ENCODE measurements around the gene AGPAT2.
A peak's percentile ranks its signal among the peaks of the same experiment; 100 is the strongest.

Gene AGPAT2

GRCh38 chr9:136686794-136687711 lies at the start of gene AGPAT2:
Gene AGPAT2, minus strand, starts transcription at chr9:136687457. Its CDS starts 100 bp downstream, at chr9:136687357.
- peak within 1 kb of the TSS; percentile 61 for H3K4me3 ChIP-seq (ENCODE audit: low read length)
- no peak for TF ChIP-seq CTCF (conservative IDR thresholded peaks at IDR 0.05; ENCODE audit: low read depth, low read length)
- DNase-seq (ENCODE audit: low read depth): no peak

GRCh38 chr9:136735812-136736480 lies 48.7 kb upstream of the AGPAT2 start:
- TF ChIP-seq CTCF (conservative IDR thresholded peaks at IDR 0.05; ENCODE audit: low read depth, low read length): no peak
- no peak for DNase-seq (ENCODE audit: low read depth)

GRCh38 chr9:136734837-136735496 lies 47.7 kb upstream of the AGPAT2 start:
- DNase-seq (ENCODE audit: low read depth): no peak
- H3K4me3 ChIP-seq (ENCODE audit: low read length): no peak overlapping the region
- no peak for TF ChIP-seq CTCF (conservative IDR thresholded peaks at IDR 0.05; ENCODE audit: low read depth, low read length)

More at GRCh38 chr9:136735812-136736480, 48.7 kb upstream of the AGPAT2 start:
- no peak overlapping the region for H3K4me3 ChIP-seq (ENCODE audit: low read length)

GRCh38 chr9:136733611-136734010 lies 46.4 kb upstream of the AGPAT2 start:
- no peak for TF ChIP-seq CTCF (conservative IDR thresholded peaks at IDR 0.05; ENCODE audit: low read depth, low read length)
- H3K4me3 ChIP-seq (ENCODE audit: low read length): no peak overlapping the region
- no peak for DNase-seq (ENCODE audit: low read depth)

- TF ChIP-seq CTCF (conservative IDR thresholded peaks at IDR 0.05; ENCODE audit: low read depth, low read length): no peak
- H3K4me3 ChIP-seq (ENCODE audit: low read length): no peak overlapping the region
- no peak for DNase-seq (ENCODE audit: low read depth)
Measured at GRCh38 chr9:136732444-136733178, 45.4 kb upstream of the AGPAT2 start.

- TF ChIP-seq CTCF (conservative IDR thresholded peaks at IDR 0.05; ENCODE audit: low read depth, low read length): no peak
- no peak overlapping the region for H3K4me3 ChIP-seq (ENCODE audit: low read length)
- no peak for DNase-seq (ENCODE audit: low read depth)
Measured at GRCh38 chr9:136729926-136730325, 42.7 kb upstream of the AGPAT2 start.

Measured in retinal pigment epithelial cell (primary cell).